Osteoblast (primary cell): Measurements from ENCODE around the gene CAPN11. TPM values are rescaled to one million over a fixed set of nuclear protein-coding genes. Genes with fewer than 3 reads are reported as not detected.
A peak's percentile ranks its signal among the peaks of the same experiment; 100 is the strongest.

Experiments
- DNase-seq: peaks from one replicate; pipeline ENCODE4 v3.0.0; 2011; ENCODE audit warnings: low spot score, mixed read lengths; ENCODE audit not compliant: insufficient read length; ENCODE audit errors: missing footprints
- H2AFZ ChIP-seq: 2 replicates; pipeline ENCODE4 v1.6.0; 2011; ENCODE audit warnings: mild to moderate bottlenecking, low read length
- H3K27ac ChIP-seq: 2 replicates; pipeline ENCODE4 v1.5.1; 2011; ENCODE audit warnings: mild to moderate bottlenecking, low read depth, low read length, moderate library complexity
- H3K27me3 ChIP-seq: 2 replicates; pipeline ENCODE4 v1.6.0; 2012; ENCODE audit warnings: mild to moderate bottlenecking, control low read depth, inconsistent platforms, low read length, moderate library complexity; ENCODE audit not compliant: insufficient read depth
- H3K36me3 ChIP-seq: 2 replicates; pipeline ENCODE4 v1.5.1; 2011; ENCODE audit warnings: mild to moderate bottlenecking, low read length, control low read depth, moderate library complexity; ENCODE audit not compliant: insufficient read depth
- H3K4me1 ChIP-seq: 2 replicates; pipeline ENCODE4 v1.5.1; 2011; ENCODE audit warnings: mild to moderate bottlenecking, low read length, control low read depth, moderate library complexity; ENCODE audit not compliant: insufficient read depth
- H3K4me2 ChIP-seq: 2 replicates; pipeline ENCODE4 v1.6.0; 2011; ENCODE audit warnings: mild to moderate bottlenecking, low read length; ENCODE audit not compliant: insufficient read depth
- H3K4me3 ChIP-seq: fragments of 200-600 bp; sonication (generic); 3 replicates; pipeline ENCODE4 v1.5.1; 2012; ENCODE audit warnings: mild to moderate bottlenecking, low read length, inconsistent platforms; ENCODE audit not compliant: insufficient read depth
- H3K79me2 ChIP-seq: 2 replicates; pipeline ENCODE4 v1.6.0; 2012; ENCODE audit warnings: mild to moderate bottlenecking, low read length, control low read depth, inconsistent platforms; ENCODE audit not compliant: insufficient read depth
- H3K9me3 ChIP-seq: 2 replicates; pipeline ENCODE4 v1.5.1; 2011; ENCODE audit warnings: low read depth, low read length, control low read depth
- H4K20me1 ChIP-seq: 2 replicates; pipeline ENCODE4 v1.6.0; 2012; ENCODE audit warnings: mild to moderate bottlenecking, low read length, control low read depth; ENCODE audit not compliant: insufficient read depth
- CTCF ChIP-seq: IDR thresholded peaks from 2 replicates; pipeline ENCODE4 v1.5.1; 2011; ENCODE audit warnings: mild to moderate bottlenecking, low read depth, low read length, moderate library complexity; ENCODE audit errors: extremely low read depth
- total RNA-seq: library from RNA; depleted of rRNA; stranded (reverse); fragments of >200 nt; gene quantifications from 2 replicates; pipeline ENCODE4 v1.2.3, GENCODE V29; 2012

CAPN11 gene
- total RNA-seq, 1 donor = not detected

GRCh38 chr6:44149369-44150012 is 9.1 kb upstream of the CAPN11 start:
- Histone ChIP-seq H2AFZ (no peak overlapping the region), H3K9me3 (no peaks in the 10 kb centered on the region), H3K36me3 (peaks cover 41% of the 10 kb centered on the region), H3K4me1 (no peaks in the 10 kb centered on the region), H3K27ac (no peak overlapping the region), H3K27me3 (no peaks in the 10 kb centered on the region), H3K4me2 (no peak overlapping the region), H4K20me1 (peaks cover 18% of the 10 kb centered on the region), H3K79me2 (no peaks in the 10 kb centered on the region), H3K4me3 (no peak overlapping the region)
- DNase-seq = peak; percentile 34
- TF ChIP-seq CTCF = no peak

- DNase-seq = peak; percentile 87
- H3K9me3 ChIP-seq = no peaks in the 10 kb centered on the region
- no peaks in the 10 kb centered on the region for H3K79me2 ChIP-seq
- H3K4me3 ChIP-seq = no peak overlapping the region
- H3K27me3 ChIP-seq = no peaks in the 10 kb centered on the region
- TF ChIP-seq CTCF = no peak
- H4K20me1 ChIP-seq = peaks cover 18% of the 10 kb centered on the region
- H2AFZ ChIP-seq = no peak overlapping the region
- H3K4me2 ChIP-seq = no peak overlapping the region
- H3K36me3 ChIP-seq = peaks cover 41% of the 10 kb centered on the region
- H3K4me1 ChIP-seq = no peaks in the 10 kb centered on the region
- H3K27ac ChIP-seq = no peak overlapping the region
Observed at GRCh38 chr6:44150317-44150917, 8.2 kb upstream of the CAPN11 start.

GRCh38 chr6:44151348-44152108 is 7.1 kb upstream of the CAPN11 start:
- DNase-seq = peak; percentile 98
- no peak overlapping the region for H3K4me3 ChIP-seq
- H2AFZ ChIP-seq = no peak overlapping the region
- peaks cover 32% of the 10 kb centered on the region for H3K36me3 ChIP-seq
- H3K4me1 ChIP-seq = no peaks in the 10 kb centered on the region
- H3K27me3 ChIP-seq = no peaks in the 10 kb centered on the region
- no peak overlapping the region for H3K27ac ChIP-seq
- H3K4me2 ChIP-seq = no peak overlapping the region
- TF ChIP-seq CTCF = peak; percentile 93
- H4K20me1 ChIP-seq = peaks cover 18% of the 10 kb centered on the region
- H3K79me2 ChIP-seq = no peaks in the 10 kb centered on the region
- H3K9me3 ChIP-seq = no peaks in the 10 kb centered on the region

GRCh38 chr6:44152109-44152461 is 6.5 kb upstream of the CAPN11 start:
- H3K27me3 ChIP-seq = no peaks in the 10 kb centered on the region
- no peak overlapping the region for H3K4me2 ChIP-seq
- DNase-seq = no peak
- no peak overlapping the region for H3K27ac ChIP-seq
- H4K20me1 ChIP-seq = peaks cover 18% of the 10 kb centered on the region
- TF ChIP-seq CTCF = peak; percentile 1
- no peaks in the 10 kb centered on the region for H3K9me3 ChIP-seq
- no peak overlapping the region for H3K4me3 ChIP-seq
- H3K79me2 ChIP-seq = no peaks in the 10 kb centered on the region
- no peak overlapping the region for H2AFZ ChIP-seq
- no peaks in the 10 kb centered on the region for H3K4me1 ChIP-seq
- peaks cover 27% of the 10 kb centered on the region for H3K36me3 ChIP-seq
